ENCODE data around the gene TFCP2L1. TPM values are rescaled to one million over a fixed set of nuclear protein-coding genes. Genes with fewer than 3 reads are reported as not detected.
A peak's percentile ranks its signal among the peaks of the same experiment; 100 is the strongest.

The TFCP2L1 gene
- total RNA-seq, 4 donors from 2014 or later = 0.31 to 5.7 (median 0.41) TPM

- ATAC-seq = no peak
- WGBS, 2 donors (ENCODE audit: low coverage in 1 of 2) = 68 to 100% methylated on average over 1 to 3 of the region's 5 CpGs
- TF ChIP-seq POLR2AphosphoS5 (IDR thresholded peaks at IDR 0.05) (no peak), POLR2A (IDR thresholded peaks at IDR 0.05) (no peak), EP300 (IDR thresholded peaks at IDR 0.05) (no peak), CTCF (IDR thresholded peaks at IDR 0.05) (no peak)
Observed at GRCh38 chr2:121289271-121289670, 4.3 kb upstream of the TFCP2L1 start.

GRCh38 chr2:121288454-121289231, 3.6 kb upstream of the TFCP2L1 start:
- no peak overlapping the region for H3K27ac ChIP-seq
- H3K9me3 ChIP-seq = no peaks in the 10 kb centered on the region
- no peak for TF ChIP-seq POLR2A (IDR thresholded peaks at IDR 0.05)
- no peak for TF ChIP-seq CTCF (IDR thresholded peaks at IDR 0.05)
- no peak for TF ChIP-seq EP300 (IDR thresholded peaks at IDR 0.05)
- TF ChIP-seq POLR2AphosphoS5 (IDR thresholded peaks at IDR 0.05) = no peak
- 36 to 78% methylated on average over 2 to 6 of the region's 12 CpGs for WGBS, 2 donors (ENCODE audit: low coverage in 1 of 2)
- no peak overlapping the region for H3K4me3 ChIP-seq
- H3K4me1 ChIP-seq = peaks cover 0 to 16% (median 8%) of the 10 kb centered on the region in 3 donors
- ATAC-seq = no peak
- no peaks in the 10 kb centered on the region for H3K36me3 ChIP-seq
- peaks cover 26% of the 10 kb centered on the region for H3K27me3 ChIP-seq

More at GRCh38 chr2:121289271-121289670, 4.3 kb upstream of the TFCP2L1 start:
- H3K36me3 ChIP-seq = no peaks in the 10 kb centered on the region
- no peak overlapping the region for H3K4me3 ChIP-seq
- peaks cover 0 to 12% (median 7%) of the 10 kb centered on the region in 3 donors for H3K4me1 ChIP-seq
- H3K27me3 ChIP-seq = peaks cover 19% of the 10 kb centered on the region
- H3K27ac ChIP-seq = no peak overlapping the region
- no peaks in the 10 kb centered on the region for H3K9me3 ChIP-seq

- H3K4me1 ChIP-seq = peaks cover 0 to 16% (median 8%) of the 10 kb centered on the region in 3 donors
- no peak overlapping the region for H3K27ac ChIP-seq
- H3K27me3 ChIP-seq = peaks cover 32% of the 10 kb centered on the region
- no peak overlapping the region for H3K4me3 ChIP-seq
- TF ChIP-seq POLR2AphosphoS5 (IDR thresholded peaks at IDR 0.05) (no peak), EP300 (IDR thresholded peaks at IDR 0.05) (no peak), POLR2A (IDR thresholded peaks at IDR 0.05) (no peak), CTCF (IDR thresholded peaks at IDR 0.05) (no peak)
- 90% methylated on average over 3 of the region's 4 CpGs; no CpG with 5 or more reads in 1 of the 2 donors for whole genome bisulfite sequencing, 2 donors (ENCODE audit: low coverage in 1 of 2)
- H3K36me3 ChIP-seq = no peaks in the 10 kb centered on the region
- ATAC-seq = no peak
- H3K9me3 ChIP-seq = no peaks in the 10 kb centered on the region
Observed at GRCh38 chr2:121287956-121288355, 3.0 kb upstream of the TFCP2L1 start.

GRCh38 chr2:121287146-121287798, 2.3 kb upstream of the TFCP2L1 start:
- H3K27me3 ChIP-seq = peaks cover 39% of the 10 kb centered on the region
- ATAC-seq = peak; percentile 23
- 83 to 95% methylated on average over 3 to 8 of the region's 9 CpGs for WGBS, 2 donors (ENCODE audit: low coverage in 1 of 2)
- H3K4me1 ChIP-seq = peaks cover 0 to 16% (median 8%) of the 10 kb centered on the region in 3 donors
- no peaks in the 10 kb centered on the region for H3K9me3 ChIP-seq
- H3K27ac ChIP-seq = no peak overlapping the region
- no peaks in the 10 kb centered on the region for H3K36me3 ChIP-seq
- no peak overlapping the region for H3K4me3 ChIP-seq
- TF ChIP-seq CTCF (IDR thresholded peaks at IDR 0.05) = no peak
- TF ChIP-seq POLR2AphosphoS5 (IDR thresholded peaks at IDR 0.05) = no peak
- TF ChIP-seq POLR2A (IDR thresholded peaks at IDR 0.05) = no peak
- no peak for TF ChIP-seq EP300 (IDR thresholded peaks at IDR 0.05)
